VCaP (cell line): ENCODE measurements around the gene CFAP300.
A peak's percentile ranks its signal among the peaks of the same experiment; 100 is the strongest.

ENCODE experiments used
- H3K27ac ChIP-seq: fragments of 450-650 bp; 2 replicates; pipeline ENCODE4 v1.5.1; 2017
- TF ChIP-seq, protein P1 (sequence below): fragments of 450-650 bp; conservative IDR thresholded peaks from 2 replicates; pipeline ENCODE4 v1.5.1; 2017; ENCODE audit warnings: mild to moderate bottlenecking, moderate library complexity

Gene CFAP300

GRCh38 chr11:102073253-102073652 lies 26.0 kb downstream of the CFAP300 start:
- no peak overlapping the region for H3K27ac ChIP-seq
- TF ChIP-seq, protein P1, sequence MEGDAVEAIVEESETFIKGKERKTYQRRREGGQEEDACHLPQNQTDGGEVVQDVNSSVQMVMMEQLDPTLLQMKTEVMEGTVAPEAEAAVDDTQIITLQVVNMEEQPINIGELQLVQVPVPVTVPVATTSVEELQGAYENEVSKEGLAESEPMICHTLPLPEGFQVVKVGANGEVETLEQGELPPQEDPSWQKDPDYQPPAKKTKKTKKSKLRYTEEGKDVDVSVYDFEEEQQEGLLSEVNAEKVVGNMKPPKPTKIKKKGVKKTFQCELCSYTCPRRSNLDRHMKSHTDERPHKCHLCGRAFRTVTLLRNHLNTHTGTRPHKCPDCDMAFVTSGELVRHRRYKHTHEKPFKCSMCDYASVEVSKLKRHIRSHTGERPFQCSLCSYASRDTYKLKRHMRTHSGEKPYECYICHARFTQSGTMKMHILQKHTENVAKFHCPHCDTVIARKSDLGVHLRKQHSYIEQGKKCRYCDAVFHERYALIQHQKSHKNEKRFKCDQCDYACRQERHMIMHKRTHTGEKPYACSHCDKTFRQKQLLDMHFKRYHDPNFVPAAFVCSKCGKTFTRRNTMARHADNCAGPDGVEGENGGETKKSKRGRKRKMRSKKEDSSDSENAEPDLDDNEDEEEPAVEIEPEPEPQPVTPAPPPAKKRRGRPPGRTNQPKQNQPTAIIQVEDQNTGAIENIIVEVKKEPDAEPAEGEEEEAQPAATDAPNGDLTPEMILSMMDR = no peak

- no peak overlapping the region for H3K27ac ChIP-seq
- TF ChIP-seq, protein P1 = no peak
These were observed 32.4 kb downstream of the CFAP300 start for GRCh38 chr11:102079625-102080024.

DNA sequence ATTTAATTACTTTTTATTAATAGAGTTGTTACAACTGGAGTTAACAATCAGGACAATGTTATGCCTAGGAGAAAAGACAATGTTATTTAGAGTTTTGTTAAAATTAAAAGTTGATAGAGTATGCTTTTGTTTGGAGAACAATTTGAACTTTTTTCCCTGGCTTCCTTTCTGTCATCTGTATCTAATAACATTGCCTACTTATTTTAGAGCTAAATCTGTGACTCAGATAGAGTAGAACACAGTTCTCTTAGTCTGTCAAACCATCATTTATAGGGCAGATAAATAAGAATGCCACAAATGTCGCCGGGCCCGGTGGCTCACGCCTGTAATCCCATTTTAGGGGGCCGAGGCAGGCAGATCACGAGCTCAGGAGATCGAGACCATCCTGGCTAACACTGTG lies 34.1 kb downstream of the CFAP300 start:
- no peak overlapping the region for H3K27ac ChIP-seq
- TF ChIP-seq, protein P1 = no peak

DNA sequence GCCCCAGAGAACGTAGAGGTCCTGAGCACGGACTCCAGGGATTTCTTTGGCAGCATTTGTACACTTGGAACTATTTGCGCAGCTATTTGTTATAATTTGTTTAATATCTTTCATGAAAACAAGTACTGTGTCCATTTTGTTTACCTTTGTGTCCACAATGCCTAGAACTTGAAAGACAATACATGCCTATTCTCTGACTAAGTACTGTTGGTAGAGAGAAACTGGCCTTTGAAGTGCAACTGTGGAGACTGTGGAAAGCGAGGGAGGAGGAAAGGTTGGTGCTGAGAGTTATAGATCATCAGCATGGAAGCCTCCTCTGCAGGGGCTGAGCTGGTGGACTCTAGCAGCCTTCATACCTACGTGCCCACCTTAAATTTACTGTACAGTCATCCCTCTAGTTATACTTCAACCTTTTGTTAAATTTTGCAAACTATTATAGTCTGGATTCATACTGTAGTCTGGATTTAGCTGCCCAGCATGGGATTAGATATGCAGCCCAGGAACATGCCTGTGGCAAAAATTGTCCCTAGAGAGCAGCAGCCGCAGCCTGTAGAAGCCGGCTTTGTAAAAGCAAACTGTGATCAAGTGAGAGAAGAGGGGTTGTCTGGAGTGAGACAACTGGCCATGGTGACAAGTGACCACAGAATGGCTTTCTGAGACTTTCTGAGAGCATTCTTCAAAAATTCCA lies 38.8 kb downstream of the CFAP300 start:
- no peak overlapping the region for H3K27ac ChIP-seq
- TF ChIP-seq, protein P1 = no peak

DNA sequence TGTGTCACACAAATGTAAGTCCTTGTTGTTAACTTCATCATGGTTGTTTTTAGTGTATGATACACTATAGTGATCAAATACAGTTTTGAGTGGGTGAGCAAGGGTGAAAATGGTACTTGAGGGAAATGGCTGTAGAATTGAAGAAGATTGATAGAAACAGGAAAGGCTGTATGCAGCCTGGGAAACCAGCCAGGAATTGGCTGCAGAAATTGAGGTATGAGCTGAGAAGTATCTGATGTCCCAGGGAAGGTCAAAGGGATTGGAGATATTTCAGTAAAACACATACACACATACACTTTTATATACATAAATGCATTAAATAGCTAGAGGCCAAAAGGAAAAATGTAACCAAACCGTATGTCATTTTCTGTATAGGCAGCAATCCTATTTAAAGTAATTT lies 49.9 kb downstream of the CFAP300 start:
- no peak overlapping the region for H3K27ac ChIP-seq
- TF ChIP-seq, protein P1 = no peak

- TF ChIP-seq, protein P1 = no peak
- no peak overlapping the region for H3K27ac ChIP-seq
These were observed 52.5 kb downstream of the CFAP300 start for GRCh38 chr11:102099755-102100154.

DNA sequence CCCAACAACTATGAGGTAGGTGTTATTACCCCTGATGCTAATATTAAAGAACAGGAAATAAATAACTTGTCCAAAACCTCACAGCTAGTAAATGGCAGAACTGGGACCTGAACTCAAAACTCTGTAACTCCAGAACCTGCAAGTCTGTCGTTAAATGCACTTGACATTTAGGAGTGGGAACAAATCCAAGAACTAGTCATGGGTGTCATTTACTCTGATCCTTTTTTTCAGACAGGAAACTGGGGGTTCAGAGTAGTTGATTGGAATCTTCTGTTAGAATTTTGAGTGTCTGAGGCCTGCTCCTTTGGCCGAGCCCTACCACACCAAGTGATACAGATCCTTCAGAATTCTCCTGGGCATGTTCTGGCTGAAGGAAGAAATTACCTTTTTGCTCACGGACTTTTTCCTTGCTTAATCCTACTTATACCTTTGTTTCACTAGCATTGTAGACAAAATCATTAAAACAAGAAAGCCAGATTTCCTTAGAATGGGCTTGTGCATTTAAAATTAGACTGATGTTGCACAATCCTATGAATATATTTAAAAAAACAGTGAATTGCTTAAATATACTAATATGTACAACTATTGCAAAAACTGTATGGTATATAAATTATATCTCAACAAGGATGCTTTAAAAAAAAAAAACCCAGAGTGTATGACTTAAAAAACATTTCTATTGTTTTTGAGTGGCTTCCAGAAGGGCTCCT lies 61.6 kb downstream of the CFAP300 start:
- H3K27ac ChIP-seq = peak overlapping the region; percentile 83; the same call in 1 of the 2 replicates
- TF ChIP-seq, protein P1 = no peak
